GM12874 (cell line): Measurements from ENCODE around the gene STON2.

Source experiments
- TF ChIP-seq, protein P1 (sequence below): IDR thresholded peaks from 2 replicates; pipeline ENCODE4 v1.5.1; 2011; ENCODE audit warnings: low read depth, mild to moderate bottlenecking, control low read depth, low read length, moderate library complexity; ENCODE audit not compliant: insufficient read depth

Gene STON2

DNA sequence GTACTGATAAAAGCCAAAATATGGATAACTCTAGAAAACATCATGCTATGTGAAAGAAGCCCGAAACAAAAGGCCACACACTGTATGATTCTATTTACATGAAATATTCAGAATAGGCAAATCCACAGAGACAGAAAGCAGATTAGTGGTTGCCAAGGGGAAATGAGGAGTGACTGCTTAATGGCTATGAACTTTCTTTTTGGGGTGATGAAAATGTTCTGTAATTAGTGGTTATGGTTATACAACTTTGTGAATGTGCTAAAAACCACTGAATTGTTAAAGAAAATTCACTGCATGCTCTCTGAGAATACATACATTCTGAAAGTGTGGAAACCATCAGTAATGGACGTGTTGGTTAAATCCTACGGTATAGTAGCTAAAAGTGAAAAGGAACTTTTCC, 39.9 kb upstream of the STON2 start:
- TF ChIP-seq, protein P1, sequence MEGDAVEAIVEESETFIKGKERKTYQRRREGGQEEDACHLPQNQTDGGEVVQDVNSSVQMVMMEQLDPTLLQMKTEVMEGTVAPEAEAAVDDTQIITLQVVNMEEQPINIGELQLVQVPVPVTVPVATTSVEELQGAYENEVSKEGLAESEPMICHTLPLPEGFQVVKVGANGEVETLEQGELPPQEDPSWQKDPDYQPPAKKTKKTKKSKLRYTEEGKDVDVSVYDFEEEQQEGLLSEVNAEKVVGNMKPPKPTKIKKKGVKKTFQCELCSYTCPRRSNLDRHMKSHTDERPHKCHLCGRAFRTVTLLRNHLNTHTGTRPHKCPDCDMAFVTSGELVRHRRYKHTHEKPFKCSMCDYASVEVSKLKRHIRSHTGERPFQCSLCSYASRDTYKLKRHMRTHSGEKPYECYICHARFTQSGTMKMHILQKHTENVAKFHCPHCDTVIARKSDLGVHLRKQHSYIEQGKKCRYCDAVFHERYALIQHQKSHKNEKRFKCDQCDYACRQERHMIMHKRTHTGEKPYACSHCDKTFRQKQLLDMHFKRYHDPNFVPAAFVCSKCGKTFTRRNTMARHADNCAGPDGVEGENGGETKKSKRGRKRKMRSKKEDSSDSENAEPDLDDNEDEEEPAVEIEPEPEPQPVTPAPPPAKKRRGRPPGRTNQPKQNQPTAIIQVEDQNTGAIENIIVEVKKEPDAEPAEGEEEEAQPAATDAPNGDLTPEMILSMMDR, result no peak

GRCh38 chr14:81437244-81437643, 37.1 kb upstream of the STON2 start:
- TF ChIP-seq, protein P1, result no peak

DNA sequence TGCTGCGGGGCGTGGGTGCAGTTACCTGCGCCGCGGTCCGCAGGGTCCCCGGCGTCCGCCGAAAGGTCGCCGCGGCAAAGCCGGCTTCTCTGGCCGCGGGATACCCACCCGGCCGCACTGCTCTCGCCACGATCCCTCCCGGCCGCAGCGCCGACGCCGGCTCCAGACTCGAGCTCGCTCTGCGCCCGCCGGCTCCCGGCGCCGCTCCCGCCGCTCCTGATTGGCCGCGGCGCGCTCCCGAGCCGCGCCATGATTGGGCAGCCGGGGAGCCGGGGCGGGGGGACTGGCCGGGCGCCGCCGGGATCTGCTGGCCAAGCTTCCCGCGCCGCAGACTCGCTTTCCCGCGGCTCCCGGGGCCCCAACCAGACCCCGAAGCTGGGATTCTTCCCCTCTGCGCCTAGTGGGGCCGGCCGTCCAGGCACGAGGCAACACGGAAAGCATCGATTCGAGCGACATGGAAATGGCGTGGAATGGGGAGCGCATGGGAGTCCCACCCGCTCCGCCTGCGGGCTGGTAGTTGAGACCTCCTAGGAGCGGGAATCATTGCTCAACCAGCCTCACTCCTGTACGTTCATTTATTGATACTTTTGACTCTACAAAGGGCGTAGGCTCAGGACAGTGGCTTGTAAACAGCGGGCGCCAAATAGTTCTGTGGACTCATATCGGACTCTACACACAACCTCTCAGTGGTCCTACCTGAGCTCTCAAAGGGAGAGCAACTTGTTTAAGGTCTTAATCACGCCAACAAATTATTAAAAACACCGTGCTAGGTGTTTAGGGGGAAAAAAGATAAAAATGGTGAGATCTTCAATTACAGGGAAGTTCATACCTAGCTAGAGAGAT, 36.4 kb upstream of the STON2 start:
- TF ChIP-seq, protein P1, result no peak

GRCh38 chr14:81435391-81436295, 35.5 kb upstream of the STON2 start:
- TF ChIP-seq, protein P1, result no peak

DNA sequence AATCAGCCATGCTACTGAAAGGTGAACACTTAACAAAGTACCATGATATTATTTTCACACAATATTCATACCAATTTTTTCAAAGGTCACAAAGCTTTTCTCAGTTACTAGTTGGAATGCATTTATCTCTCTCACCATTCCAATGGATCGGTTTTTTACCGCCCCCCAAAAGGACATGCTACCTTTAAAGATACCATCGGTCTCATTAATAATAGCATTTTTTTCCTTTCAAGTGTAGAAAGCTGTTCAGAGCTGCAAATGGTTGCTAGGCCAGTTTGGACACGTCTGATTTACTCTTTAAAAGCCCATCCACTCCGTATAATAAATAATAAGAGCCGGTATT, 34.9 kb upstream of the STON2 start:
- TF ChIP-seq, protein P1, result no peak

- TF ChIP-seq, protein P1, result no peak
Observed at GRCh38 chr14:81434230-81434629, 34.1 kb upstream of the STON2 start.

DNA sequence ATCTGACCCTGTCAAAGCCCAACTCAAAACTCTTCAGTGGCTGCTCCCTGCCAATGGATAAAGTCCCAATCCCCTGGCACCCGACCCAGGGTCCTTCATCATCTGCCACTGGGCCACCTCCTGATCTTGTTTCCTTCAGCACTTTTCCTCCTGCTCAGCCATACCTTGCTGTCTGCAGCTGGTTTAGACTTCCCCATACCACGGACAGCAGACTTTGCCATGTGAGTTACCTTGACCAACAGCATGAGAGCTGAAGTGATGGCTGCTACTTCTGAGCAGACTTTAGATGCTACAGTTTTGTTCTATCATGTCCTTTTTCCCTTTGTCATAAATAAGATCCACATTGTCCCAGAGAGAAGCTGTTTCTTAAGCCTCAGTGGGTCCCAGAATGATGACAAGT, 33.3 kb upstream of the STON2 start:
- TF ChIP-seq, protein P1, result no peak
